Measurements from ENCODE around the gene FLRT2. TPM values are rescaled to one million over a fixed set of nuclear protein-coding genes. Genes with fewer than 3 reads are reported as not detected.

The FLRT2 gene
- polyA plus RNA-seq, 2 of the 4 experiments (the other 2 are of a cell fraction), result 6.8 to 7.5 TPM

DNA sequence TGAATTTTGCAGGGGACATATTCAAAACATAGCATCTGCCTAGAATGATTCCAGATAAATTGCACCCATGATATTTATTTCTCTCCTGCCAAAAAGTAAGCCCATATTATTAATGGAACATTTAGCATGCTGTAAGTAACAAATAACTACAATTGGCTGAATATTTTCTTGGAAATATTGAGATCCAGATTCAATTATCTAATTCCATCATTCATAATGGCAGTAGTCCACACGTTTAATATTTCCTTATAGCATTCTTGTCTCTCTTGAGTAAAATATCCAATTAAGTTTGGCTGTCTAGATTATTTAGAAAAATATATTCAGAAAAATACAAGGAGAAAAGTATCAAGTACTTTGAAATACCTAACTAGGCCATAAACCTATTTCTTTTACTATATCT is 157.5 kb downstream of the FLRT2 start:
- POLR2A ChIA-PET, result no interaction called here
- Histone ChIP-seq H3K27ac (no peak overlapping the region), H3K4me2 (no peak overlapping the region), H3K9me3 (no peaks in the 10 kb centered on the region), H3K4me3 (no peak overlapping the region), H3K4me1 (no peaks in the 10 kb centered on the region)
- ATAC-seq (no peak), FAIRE-seq (no peak), DNase-seq (ENCODE audit: low read depth in 1 of 2, low spot score in 1 of 2) (no peak)
- 2% methylated on average over 1 of the region's 1 CpG for WGBS (ENCODE audit: missing lambda C conversion rate)
- TF ChIP-seq MAZ (IDR thresholded peaks at IDR 0.05; ENCODE audit: borderline replicate concordance, low read depth, low read length) (no peak), FOXS1 (CRISPR knock-in tag; IDR thresholded peaks at IDR 0.05) (no peak), ZC3H11A (IDR thresholded peaks at IDR 0.05) (no peak), TP53 (CRISPR knock-in tag; IDR thresholded peaks at IDR 0.05) (no peak), CEBPB (IDR thresholded peaks at IDR 0.05) (no peak), NR3C1 (IDR thresholded peaks at IDR 0.05) (no peak), CHD2 (IDR thresholded peaks at IDR 0.05; ENCODE audit: low read length, partially characterized antibody) (no peak), POLR2AphosphoS2 (conservative IDR thresholded peaks at IDR 0.05; ENCODE audit: low read length) (no peak), RAD21 (conservative IDR thresholded peaks at IDR 0.05 in 1 of 2, IDR thresholded peaks at IDR 0.05 in 1 of 2) (no peak), EHMT2 (IDR thresholded peaks at IDR 0.05; ENCODE audit: low read depth) (no peak), RCOR1 (IDR thresholded peaks at IDR 0.05; ENCODE audit: low read depth, low read length) (no peak), RFX5 (IDR thresholded peaks at IDR 0.05) (no peak)
- TF ChIP-seq, protein P1, sequence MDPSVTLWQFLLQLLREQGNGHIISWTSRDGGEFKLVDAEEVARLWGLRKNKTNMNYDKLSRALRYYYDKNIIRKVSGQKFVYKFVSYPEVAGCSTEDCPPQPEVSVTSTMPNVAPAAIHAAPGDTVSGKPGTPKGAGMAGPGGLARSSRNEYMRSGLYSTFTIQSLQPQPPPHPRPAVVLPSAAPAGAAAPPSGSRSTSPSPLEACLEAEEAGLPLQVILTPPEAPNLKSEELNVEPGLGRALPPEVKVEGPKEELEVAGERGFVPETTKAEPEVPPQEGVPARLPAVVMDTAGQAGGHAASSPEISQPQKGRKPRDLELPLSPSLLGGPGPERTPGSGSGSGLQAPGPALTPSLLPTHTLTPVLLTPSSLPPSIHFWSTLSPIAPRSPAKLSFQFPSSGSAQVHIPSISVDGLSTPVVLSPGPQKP (IDR thresholded peaks at IDR 0.05; ENCODE audit: low read depth, low read length), result no peak
- CTCF ChIA-PET, result no interaction called here

DNA sequence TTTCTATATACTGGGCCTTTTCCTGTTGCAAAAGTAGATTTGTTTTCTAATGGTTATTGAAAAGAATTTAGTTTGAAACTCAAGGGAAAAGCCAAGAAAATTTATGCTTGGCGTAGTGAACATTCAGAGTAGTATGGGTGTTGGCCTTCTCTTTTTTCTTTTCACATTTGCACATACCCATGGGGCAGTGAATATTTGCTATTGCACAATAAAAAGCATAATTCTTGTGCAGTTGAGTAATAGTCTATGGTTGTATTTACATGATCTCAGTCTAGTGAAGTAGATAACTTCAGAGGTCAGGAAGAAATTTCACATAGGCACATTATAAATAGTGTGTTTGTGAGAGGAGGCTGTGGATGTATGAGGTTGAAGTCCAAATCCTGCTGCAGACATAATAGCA is 158.1 kb downstream of the FLRT2 start:
- Histone ChIP-seq H3K4me2 (no peak overlapping the region), H3K27ac (no peak overlapping the region), H3K9me3 (no peaks in the 10 kb centered on the region), H3K4me3 (no peak overlapping the region), H3K4me1 (no peaks in the 10 kb centered on the region)
- DNase-seq (ENCODE audit: low read depth in 1 of 2, low spot score in 1 of 2) (no peak), FAIRE-seq (no peak), ATAC-seq (no peak)
- TF ChIP-seq ZNF302 (CRISPR knock-in tag; IDR thresholded peaks at IDR 0.05) (no peak), KDM5A (IDR thresholded peaks at IDR 0.05) (no peak), JUNB (IDR thresholded peaks at IDR 0.05) (no peak), MAFK (IDR thresholded peaks at IDR 0.05; ENCODE audit: partially characterized antibody) (no peak), NR3C1 (IDR thresholded peaks at IDR 0.05) (no peak), RCOR1 (IDR thresholded peaks at IDR 0.05; ENCODE audit: low read depth, low read length) (no peak), NPAS2 (CRISPR knock-in tag; IDR thresholded peaks at IDR 0.05; ENCODE audit: borderline replicate concordance) (no peak), RARB (CRISPR knock-in tag; IDR thresholded peaks at IDR 0.05) (no peak), FOSB (CRISPR knock-in tag; IDR thresholded peaks at IDR 0.05) (no peak), JUN (IDR thresholded peaks at IDR 0.05) (no peak), MYC (IDR thresholded peaks at IDR 0.05; ENCODE audit: borderline replicate concordance, low read length) (no peak), CEBPB (IDR thresholded peaks at IDR 0.05) (no peak), MAZ (IDR thresholded peaks at IDR 0.05; ENCODE audit: borderline replicate concordance, low read depth, low read length) (no peak)
- TF ChIP-seq, protein P2, sequence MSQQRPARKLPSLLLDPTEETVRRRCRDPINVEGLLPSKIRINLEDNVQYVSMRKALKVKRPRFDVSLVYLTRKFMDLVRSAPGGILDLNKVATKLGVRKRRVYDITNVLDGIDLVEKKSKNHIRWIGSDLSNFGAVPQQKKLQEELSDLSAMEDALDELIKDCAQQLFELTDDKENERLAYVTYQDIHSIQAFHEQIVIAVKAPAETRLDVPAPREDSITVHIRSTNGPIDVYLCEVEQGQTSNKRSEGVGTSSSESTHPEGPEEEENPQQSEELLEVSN (IDR thresholded peaks at IDR 0.05; ENCODE audit: borderline replicate concordance, low read depth), result no peak
- ChIA-PET CTCF (no interaction called here), POLR2A (no interaction called here)
- 48% methylated on average over 1 of the region's 1 CpG for WGBS (ENCODE audit: missing lambda C conversion rate)

DNA sequence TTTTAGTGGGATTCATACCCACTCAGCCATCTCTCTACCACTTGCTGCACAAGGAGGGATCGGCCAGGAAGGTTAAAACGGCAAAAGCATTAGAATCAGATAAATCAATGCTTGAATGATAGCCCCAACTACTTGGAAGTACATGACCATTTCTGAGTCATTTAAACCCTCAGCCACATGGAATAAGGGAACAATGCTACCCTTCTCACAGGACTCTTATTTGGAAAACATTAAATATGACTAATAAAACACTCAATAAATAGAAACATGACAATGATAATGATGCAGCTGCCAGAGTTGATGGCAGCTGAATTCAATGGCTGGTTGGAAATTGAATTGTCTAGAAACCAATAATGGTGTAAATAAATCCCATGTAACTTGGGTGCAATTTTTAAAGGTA is 165.4 kb downstream of the FLRT2 start:
- 2% methylated on average over 2 of the region's 2 CpGs for WGBS (ENCODE audit: missing lambda C conversion rate)
- no peak overlapping the region for H3K27ac ChIP-seq
- FAIRE-seq, result no peak
- H3K9me3 ChIP-seq, result no peaks in the 10 kb centered on the region
- no peak for ATAC-seq
- H3K4me2 ChIP-seq, result no peak overlapping the region
- TF ChIP-seq, protein P3, sequence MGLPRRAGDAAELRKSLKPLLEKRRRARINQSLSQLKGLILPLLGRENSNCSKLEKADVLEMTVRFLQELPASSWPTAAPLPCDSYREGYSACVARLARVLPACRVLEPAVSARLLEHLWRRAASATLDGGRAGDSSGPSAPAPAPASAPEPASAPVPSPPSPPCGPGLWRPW (IDR thresholded peaks at IDR 0.05), result no peak
- TF ChIP-seq HEYL (CRISPR knock-in tag; IDR thresholded peaks at IDR 0.05) (no peak), HOXB13 (CRISPR knock-in tag; IDR thresholded peaks at IDR 0.05; ENCODE audit: low read depth) (no peak), ZC3H11A (IDR thresholded peaks at IDR 0.05) (no peak), HDAC2 (IDR thresholded peaks at IDR 0.05) (no peak)
- no peaks in the 10 kb centered on the region for H3K4me1 ChIP-seq
- no peak for DNase-seq (ENCODE audit: low read depth in 1 of 2, low spot score in 1 of 2)
- no peak overlapping the region for H3K4me3 ChIP-seq
- ChIA-PET CTCF (no interaction called here), POLR2A (no interaction called here)
